Left ventricle myocardium inferior (tissue), 1 donor: ENCODE data around the gene CPNE4. TPM values are rescaled to one million over a fixed set of nuclear protein-coding genes. Genes with fewer than 3 reads are reported as not detected.
A peak's percentile ranks its signal among the peaks of the same experiment; 100 is the strongest.

ENCODE experiments used
- DNase-seq: peaks from one replicate; pipeline ENCODE4 v3.0.0-alpha.2; 2020
- H3K27ac ChIP-seq: fragments of 200-600 bp; replicated peaks from 2 replicates; pipeline ENCODE4 v1.8.0; 2021
- H3K27me3 ChIP-seq: fragments of 200-600 bp; 2 replicates; pipeline ENCODE4 v1.8.0; 2021; ENCODE audit warnings: low read depth
- H3K36me3 ChIP-seq: fragments of 200-600 bp; 2 replicates; pipeline ENCODE4 v1.8.0; 2021
- H3K4me1 ChIP-seq: fragments of 200-600 bp; 2 replicates; pipeline ENCODE4 v1.8.0; 2021
- H3K4me3 ChIP-seq: fragments of 200-600 bp; 2 replicates; pipeline ENCODE4 v1.8.0; 2021; ENCODE audit warnings: mild to moderate bottlenecking, moderate library complexity
- H3K9me3 ChIP-seq: fragments of 200-600 bp; replicated peaks from 2 replicates; pipeline ENCODE4 v1.8.0; 2021
- CTCF ChIP-seq: fragments of 200-600 bp; IDR thresholded peaks from 2 replicates; pipeline ENCODE4 v1.8.0; 2021; ENCODE audit warnings: antibody characterized with exemption, mild to moderate bottlenecking, borderline replicate concordance
- intact Hi-C: fragments of 100-400 bp; cut with micrococcal nuclease; formaldehyde crosslinking; loops from one replicate; pipeline ENCODE4 v1.11.0; 2022
- total RNA-seq: library from RNA; stranded (reverse); fragmentation: NEBNext Ultra II Directional; extraction: Animal tissue kit (Norgen Biotek cat#: 25700); gene quantifications from one replicate; pipeline ENCODE4 v1.2.1, GENCODE V29; 2021
- donor health status: DM: no; HTN: yes; CAD: no; lungs with severe emphysema.

Gene CPNE4
- total RNA-seq, 1 donor from 2014 or later: 17.9 TPM

GRCh38 chr3:131530388-131530787 lies 504.4 kb downstream of the CPNE4 start:
- peaks cover 21% of the 10 kb centered on the region for H3K27me3 ChIP-seq
- no peak for DNase-seq
- H3K36me3 ChIP-seq: no peaks in the 10 kb centered on the region
- no peak overlapping the region for H3K27ac ChIP-seq
- H3K9me3 ChIP-seq: no peaks in the 10 kb centered on the region
- intact Hi-C loops: no loop called here
- TF ChIP-seq CTCF: no peak
- H3K4me1 ChIP-seq: no peaks in the 10 kb centered on the region
- no peak overlapping the region for H3K4me3 ChIP-seq

GRCh38 chr3:131526801-131527347 lies 507.9 kb downstream of the CPNE4 start:
- no peaks in the 10 kb centered on the region for H3K4me1 ChIP-seq
- peak; percentile 38 for DNase-seq
- H3K27me3 ChIP-seq: peaks cover 25% of the 10 kb centered on the region
- peak; percentile 52 for TF ChIP-seq CTCF
- H3K36me3 ChIP-seq: no peaks in the 10 kb centered on the region
- no peak overlapping the region for H3K27ac ChIP-seq
- intact Hi-C loops: no loop called here
- H3K9me3 ChIP-seq: no peaks in the 10 kb centered on the region
- peak overlapping the region; percentile 60 for H3K4me3 ChIP-seq

GRCh38 chr3:131518680-131519079 lies 516.1 kb downstream of the CPNE4 start:
- Histone ChIP-seq H3K27ac (no peak overlapping the region), H3K36me3 (no peaks in the 10 kb centered on the region), H3K4me1 (no peaks in the 10 kb centered on the region), H3K27me3 (no peaks in the 10 kb centered on the region), H3K9me3 (peaks cover 8% of the 10 kb centered on the region), H3K4me3 (no peak overlapping the region)
- no peak for TF ChIP-seq CTCF
- no peak for DNase-seq
- intact Hi-C loops: no loop called here

- intact Hi-C loops: no loop called here
- Histone ChIP-seq H3K27me3 (peaks cover 15% of the 10 kb centered on the region), H3K9me3 (no peaks in the 10 kb centered on the region), H3K4me1 (peaks cover 25% of the 10 kb centered on the region), H3K4me3 (no peak overlapping the region), H3K36me3 (peaks cover under 1% of the 10 kb centered on the region), H3K27ac (no peak overlapping the region)
- DNase-seq: no peak
- TF ChIP-seq CTCF: no peak
Measured at GRCh38 chr3:131505421-131505820, 529.4 kb downstream of the CPNE4 start.

- H3K4me1 ChIP-seq: peaks cover 25% of the 10 kb centered on the region
- no peaks in the 10 kb centered on the region for H3K9me3 ChIP-seq
- H3K36me3 ChIP-seq: peaks cover 22% of the 10 kb centered on the region
- H3K4me3 ChIP-seq: peak overlapping the region; percentile 90
- H3K27ac ChIP-seq: peak overlapping the region; percentile 84
- TF ChIP-seq CTCF: no peak
- peaks cover 3% of the 10 kb centered on the region for H3K27me3 ChIP-seq
- intact Hi-C loops: no loop called here
- DNase-seq: no peak
Measured at GRCh38 chr3:131503320-131503635, 531.5 kb downstream of the CPNE4 start.
